ENCODE data around the gene FNDC10. TPM values are rescaled to one million over a fixed set of nuclear protein-coding genes. Genes with fewer than 3 reads are reported as not detected.
A peak's percentile ranks its signal among the peaks of the same experiment; 100 is the strongest.

FNDC10 gene
- total and polyA plus RNA-seq, 9 of the 15 experiments (the other 6 are each of a cell fraction or from before 2014, with no cell fraction given), result 0.08 to 6.3 (median 1.6) TPM

DNA sequence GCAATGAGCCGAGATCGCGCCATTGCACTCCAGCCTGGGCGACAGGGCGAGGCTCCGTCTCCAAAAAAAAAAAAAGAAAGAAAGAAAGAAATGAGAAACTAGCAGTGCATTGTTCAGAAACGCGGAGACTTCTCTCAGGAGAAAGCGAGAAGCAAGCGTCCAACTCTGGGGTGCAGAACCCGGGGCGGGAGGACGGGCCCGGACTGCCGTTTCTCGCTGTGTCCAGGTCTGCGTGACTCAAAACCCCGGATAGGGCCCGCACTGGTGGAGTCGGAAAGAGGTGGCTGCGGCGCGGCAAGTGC, 15.0 kb upstream of the FNDC10 start (continued):
- TF ChIP-seq ERF (CRISPR knock-in tag; IDR thresholded peaks at IDR 0.05) (peak; percentile 80; the same call in 1 of the 2 replicates), GABPA (tag; conservative IDR thresholded peaks at IDR 0.05; ENCODE audit: low read depth) (no peak), HCFC1 (IDR thresholded peaks at IDR 0.05; ENCODE audit: low read depth, low read length) (no peak), ARID1B (IDR thresholded peaks at IDR 0.05) (no peak), TEAD1 (CRISPR knock-in tag; IDR thresholded peaks at IDR 0.05) (no peak), THAP12 (CRISPR knock-in tag; IDR thresholded peaks at IDR 0.05) (peak; percentile 55; the same call in 1 of the 2 replicates), SNIP1 (IDR thresholded peaks at IDR 0.05; ENCODE audit: low read depth) (no peak), ZNF197 (CRISPR knock-in tag; IDR thresholded peaks at IDR 0.05; ENCODE audit: low read depth) (peak; percentile 50; the same call in 1 of the 2 replicates), PURB (CRISPR knock-in tag; IDR thresholded peaks at IDR 0.05; ENCODE audit: low read depth) (no peak), ZNF253 (CRISPR knock-in tag; conservative IDR thresholded peaks at IDR 0.05) (no peak), ZNF263 (CRISPR knock-in tag; IDR thresholded peaks at IDR 0.05; ENCODE audit: borderline replicate concordance) (no peak), IRF1 (CRISPR knock-in tag; IDR thresholded peaks at IDR 0.05; ENCODE audit: borderline replicate concordance) (no peak), SIX5 (IDR thresholded peaks at IDR 0.05; ENCODE audit: borderline replicate concordance in 1 of 2, insufficient read depth in 1 of 2, low read depth in 1 of 2, low read length in 2 of 2) (no peak), CAMTA2 (CRISPR knock-in tag; conservative IDR thresholded peaks at IDR 0.05) (no peak), ZFPM2 (CRISPR knock-in tag; IDR thresholded peaks at IDR 0.05) (no peak), PCBP2 (IDR thresholded peaks at IDR 0.05; ENCODE audit: low read depth, low read length, poor library complexity, severe bottlenecking) (no peak), CBFB (CRISPR knock-in tag; IDR thresholded peaks at IDR 0.05) (0 out of 2 replicates have a peak, but pooled peaks have one; percentile 15), ELF2 (CRISPR knock-in tag; IDR thresholded peaks at IDR 0.05) (no peak), RBM25 (IDR thresholded peaks at IDR 0.05; ENCODE audit: low read depth, low read length, severe bottlenecking) (no peak), ZNF316 (IDR thresholded peaks at IDR 0.05) (no peak), SNRNP70 (optimal IDR thresholded peaks at IDR 0.05; ENCODE audit: low read depth, low read length) (no peak), FOXK1 (CRISPR knock-in tag; IDR thresholded peaks at IDR 0.05; ENCODE audit: borderline replicate concordance) (no peak), PHTF2 (CRISPR knock-in tag; IDR thresholded peaks at IDR 0.05) (no peak)
- TF ChIP-seq, protein P1, sequence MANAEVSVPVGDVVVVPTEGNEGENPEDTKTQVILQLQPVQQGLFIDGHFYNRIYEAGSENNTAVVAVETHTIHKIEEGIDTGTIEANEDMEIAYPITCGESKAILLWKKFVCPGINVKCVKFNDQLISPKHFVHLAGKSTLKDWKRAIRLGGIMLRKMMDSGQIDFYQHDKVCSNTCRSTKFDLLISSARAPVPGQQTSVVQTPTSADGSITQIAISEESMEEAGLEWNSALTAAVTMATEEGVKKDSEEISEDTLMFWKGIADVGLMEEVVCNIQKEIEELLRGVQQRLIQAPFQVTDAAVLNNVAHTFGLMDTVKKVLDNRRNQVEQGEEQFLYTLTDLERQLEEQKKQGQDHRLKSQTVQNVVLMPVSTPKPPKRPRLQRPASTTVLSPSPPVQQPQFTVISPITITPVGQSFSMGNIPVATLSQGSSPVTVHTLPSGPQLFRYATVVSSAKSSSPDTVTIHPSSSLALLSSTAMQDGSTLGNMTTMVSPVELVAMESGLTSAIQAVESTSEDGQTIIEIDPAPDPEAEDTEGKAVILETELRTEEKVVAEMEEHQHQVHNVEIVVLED (CRISPR knock-in tag; IDR thresholded peaks at IDR 0.05), result no peak
- TF ChIP-seq, protein P2, sequence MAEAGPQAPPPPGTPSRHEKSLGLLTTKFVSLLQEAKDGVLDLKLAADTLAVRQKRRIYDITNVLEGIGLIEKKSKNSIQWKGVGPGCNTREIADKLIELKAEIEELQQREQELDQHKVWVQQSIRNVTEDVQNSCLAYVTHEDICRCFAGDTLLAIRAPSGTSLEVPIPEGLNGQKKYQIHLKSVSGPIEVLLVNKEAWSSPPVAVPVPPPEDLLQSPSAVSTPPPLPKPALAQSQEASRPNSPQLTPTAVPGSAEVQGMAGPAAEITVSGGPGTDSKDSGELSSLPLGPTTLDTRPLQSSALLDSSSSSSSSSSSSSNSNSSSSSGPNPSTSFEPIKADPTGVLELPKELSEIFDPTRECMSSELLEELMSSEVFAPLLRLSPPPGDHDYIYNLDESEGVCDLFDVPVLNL (CRISPR knock-in tag; IDR thresholded peaks at IDR 0.05; ENCODE audit: low read depth), result no peak

Measured in K562 (cell line).